Activated T-cell treated with anti-CD3 and anti-CD28 coated beads, Interleukin-2, amount 50 U/mL, for 4 hours (primary cell): ENCODE data around the gene IL25. TPM values are rescaled to one million over a fixed set of nuclear protein-coding genes. Genes with fewer than 3 reads are reported as not detected.
"Not testable (repeated sequence)": the region's sequence is repeated elsewhere in the genome, so short reads cannot be mapped to it uniquely, and the experiment has no call there.

Source experiments
- ATAC-seq, 2 donors: fragments of 200-7000 bp; cut with Tn5 transposase; one replicate each; pipeline ENCODE4 v1.10.0; 2021
- DNase-seq: peaks from one replicate; pipeline ENCODE4 v3.0.0-alpha.2; 2020
- H3K27me3 Mint-ChIP-seq: one replicate; pipeline ENCODE4 v1.8.0; 2021; ENCODE audit warnings: low read depth, mixed read lengths
- H3K36me3 Mint-ChIP-seq: one replicate; pipeline ENCODE4 v1.8.0; 2022; ENCODE audit warnings: mixed read lengths; ENCODE audit not compliant: insufficient read depth
- H3K4me1 Mint-ChIP-seq: one replicate; pipeline ENCODE4 v1.8.0; 2021; ENCODE audit warnings: low read depth, mixed read lengths
- H3K4me3 Mint-ChIP-seq: one replicate; pipeline ENCODE4 v1.8.0; 2021; ENCODE audit warnings: mild to moderate bottlenecking, moderate library complexity, mixed read lengths
- H3K9me3 Mint-ChIP-seq: one replicate; pipeline ENCODE4 v1.8.0; 2021; ENCODE audit warnings: mixed read lengths
- total RNA-seq, 3 donors: library from RNA; stranded (reverse); gene quantifications; one replicate each; pipeline ENCODE4 v1.2.1, GENCODE V29; 2021

IL25 gene
- total RNA-seq, 3 donors from 2014 or later = not detected

GRCh38 chr14:23411563-23412525 is 39.2 kb downstream of the IL25 start:
- no peak for DNase-seq
- no peak for ATAC-seq
- no peaks in the 10 kb centered on the region for H3K36me3 Mint-ChIP-seq
- H3K4me3 Mint-ChIP-seq = no peak overlapping the region
- H3K9me3 Mint-ChIP-seq = no peaks in the 10 kb centered on the region
- H3K27me3 Mint-ChIP-seq = peaks cover 11% of the 10 kb centered on the region
- H3K4me1 Mint-ChIP-seq = no peaks in the 10 kb centered on the region

GRCh38 chr14:23413681-23414080 is 41.1 kb downstream of the IL25 start:
- no peak for ATAC-seq
- no peak for DNase-seq
- Mint-ChIP-seq H3K4me1 (no peaks in the 10 kb centered on the region), H3K9me3 (no peaks in the 10 kb centered on the region), H3K36me3 (no peaks in the 10 kb centered on the region), H3K4me3 (no peak overlapping the region), H3K27me3 (peaks cover 5% of the 10 kb centered on the region)

- no peak for DNase-seq
- Mint-ChIP-seq H3K4me3 (no peak overlapping the region), H3K4me1 (no peaks in the 10 kb centered on the region), H3K9me3 (no peaks in the 10 kb centered on the region), H3K27me3 (peaks cover 5% of the 10 kb centered on the region), H3K36me3 (no peaks in the 10 kb centered on the region)
- no peak for ATAC-seq
Observed at GRCh38 chr14:23414254-23414653, 41.6 kb downstream of the IL25 start.

- H3K36me3 Mint-ChIP-seq = no peaks in the 10 kb centered on the region
- DNase-seq (no peak), ATAC-seq (no peak)
- H3K27me3 Mint-ChIP-seq = peaks cover 5% of the 10 kb centered on the region
- H3K9me3 Mint-ChIP-seq = no peaks in the 10 kb centered on the region
- H3K4me3 Mint-ChIP-seq = no peak overlapping the region
- H3K4me1 Mint-ChIP-seq = no peaks in the 10 kb centered on the region
Observed at GRCh38 chr14:23414906-23415820, 42.6 kb downstream of the IL25 start.

- H3K9me3 Mint-ChIP-seq = no peaks in the 10 kb centered on the region
- peaks cover 5% of the 10 kb centered on the region for H3K27me3 Mint-ChIP-seq
- H3K4me3 Mint-ChIP-seq = no peak overlapping the region
- H3K4me1 Mint-ChIP-seq = no peaks in the 10 kb centered on the region
- DNase-seq (no peak), ATAC-seq (no peak)
- H3K36me3 Mint-ChIP-seq = no peaks in the 10 kb centered on the region
Observed at GRCh38 chr14:23415821-23416778, 43.5 kb downstream of the IL25 start.

- Mint-ChIP-seq H3K9me3 (no peaks in the 10 kb centered on the region), H3K4me3 (no peak overlapping the region), H3K36me3 (no peaks in the 10 kb centered on the region), H3K27me3 (peaks cover 5% of the 10 kb centered on the region), H3K4me1 (no peaks in the 10 kb centered on the region)
- no peak for ATAC-seq
- DNase-seq = no peak
Observed at GRCh38 chr14:23416801-23417200, 44.2 kb downstream of the IL25 start.

- not testable (repeated sequence) for H3K36me3 Mint-ChIP-seq, DNase-seq, ATAC-seq, H3K4me3 Mint-ChIP-seq, H3K9me3 Mint-ChIP-seq, H3K27me3 Mint-ChIP-seq, H3K4me1 Mint-ChIP-seq
Observed at GRCh38 chr14:23417269-23417668, 44.7 kb downstream of the IL25 start.

- peaks cover under 1% of the 10 kb centered on the region for H3K27me3 Mint-ChIP-seq
- no peak overlapping the region for H3K4me3 Mint-ChIP-seq
- no peaks in the 10 kb centered on the region for H3K36me3 Mint-ChIP-seq
- no peaks in the 10 kb centered on the region for H3K4me1 Mint-ChIP-seq
- ATAC-seq (no peak), DNase-seq (no peak)
- H3K9me3 Mint-ChIP-seq = no peaks in the 10 kb centered on the region
Observed at GRCh38 chr14:23418021-23418420, 45.4 kb downstream of the IL25 start.

GRCh38 chr14:23419646-23420045 is 47.0 kb downstream of the IL25 start:
- ATAC-seq, H3K4me1 Mint-ChIP-seq, H3K36me3 Mint-ChIP-seq, H3K27me3 Mint-ChIP-seq, H3K9me3 Mint-ChIP-seq, DNase-seq, H3K4me3 Mint-ChIP-seq: not testable (repeated sequence)

GRCh38 chr14:23421594-23421993 is 49.0 kb downstream of the IL25 start:
- Mint-ChIP-seq H3K4me3 (no peak overlapping the region), H3K4me1 (no peaks in the 10 kb centered on the region)
- no peak for DNase-seq

GRCh38 chr14:23423657-23424056 is 51.0 kb downstream of the IL25 start:
- peaks cover 3% of the 10 kb centered on the region for H3K27me3 Mint-ChIP-seq
- no peaks in the 10 kb centered on the region for H3K9me3 Mint-ChIP-seq
- ATAC-seq (no peak), DNase-seq (no peak)
- H3K4me3 Mint-ChIP-seq = no peak overlapping the region
- H3K4me1 Mint-ChIP-seq = no peaks in the 10 kb centered on the region
- H3K36me3 Mint-ChIP-seq = no peaks in the 10 kb centered on the region

More at GRCh38 chr14:23421594-23421993, 49.0 kb downstream of the IL25 start:
- H3K27me3 Mint-ChIP-seq = no peaks in the 10 kb centered on the region
- H3K9me3 Mint-ChIP-seq = no peaks in the 10 kb centered on the region
- H3K36me3 Mint-ChIP-seq = no peaks in the 10 kb centered on the region
- peak in 1 of 2 donors; percentile 37 for ATAC-seq

- ATAC-seq = no peak
- H3K4me3 Mint-ChIP-seq = no peak overlapping the region
- H3K36me3 Mint-ChIP-seq = no peaks in the 10 kb centered on the region
- no peak for DNase-seq
- H3K4me1 Mint-ChIP-seq = no peaks in the 10 kb centered on the region
- H3K27me3 Mint-ChIP-seq = peaks cover 5% of the 10 kb centered on the region
- no peaks in the 10 kb centered on the region for H3K9me3 Mint-ChIP-seq
Observed at GRCh38 chr14:23425169-23425568, 52.6 kb downstream of the IL25 start.

GRCh38 chr14:23425798-23426197 is 53.2 kb downstream of the IL25 start:
- H3K9me3 Mint-ChIP-seq, H3K4me1 Mint-ChIP-seq, H3K36me3 Mint-ChIP-seq, ATAC-seq, DNase-seq, H3K27me3 Mint-ChIP-seq, H3K4me3 Mint-ChIP-seq: not testable (repeated sequence)
